ENCODE results near the gene KIAA1217.

KIAA1217 gene

DNA sequence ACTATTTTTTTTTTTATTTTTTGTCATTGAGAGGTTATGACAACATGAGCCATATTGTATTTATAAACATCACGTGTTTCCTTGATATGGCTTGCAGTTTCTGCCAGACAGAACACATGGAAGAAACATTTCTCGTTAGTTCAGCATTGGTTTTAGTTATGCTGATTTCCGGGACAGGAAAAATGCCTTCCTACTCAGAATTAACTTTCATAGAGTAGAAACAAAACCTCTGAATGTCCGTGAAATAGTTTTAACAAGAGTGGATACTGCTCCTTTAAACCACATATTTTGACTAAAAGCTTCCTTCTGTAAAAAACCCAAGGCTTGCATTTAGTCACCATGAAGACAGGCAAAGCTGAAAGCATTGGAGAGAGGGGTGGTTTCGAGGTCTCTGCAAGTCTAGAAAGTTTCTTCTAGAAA is 240.4 kb downstream of the KIAA1217 start:
- DNase-seq, result peak; percentile 82

DNA sequence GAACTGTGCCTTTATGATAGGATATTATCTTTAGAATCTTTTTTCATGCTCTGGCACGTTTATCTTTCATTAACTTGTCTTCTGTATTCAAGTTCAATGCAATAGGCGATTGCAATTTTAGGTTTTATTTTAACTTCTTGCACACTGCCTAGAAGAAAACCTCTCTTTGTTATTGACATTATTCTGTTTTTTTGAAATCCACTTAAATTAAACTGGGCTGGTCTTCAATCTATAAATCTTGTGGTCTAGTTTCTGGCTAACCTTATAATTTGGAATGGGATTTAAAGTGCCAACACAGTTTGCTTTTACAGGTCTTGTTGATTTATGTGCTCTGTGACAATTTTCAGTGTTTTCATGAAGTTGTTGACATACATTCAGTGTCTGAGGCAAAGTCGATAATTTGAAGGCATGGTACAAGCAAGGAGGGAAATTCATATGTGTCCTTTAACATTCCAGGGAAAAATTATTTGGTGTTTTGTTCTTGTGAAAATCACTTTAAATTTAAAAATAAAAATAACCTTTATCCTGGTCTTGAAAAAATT is 240.9 kb downstream of the KIAA1217 start:
- DNase-seq, result no peak

DNA sequence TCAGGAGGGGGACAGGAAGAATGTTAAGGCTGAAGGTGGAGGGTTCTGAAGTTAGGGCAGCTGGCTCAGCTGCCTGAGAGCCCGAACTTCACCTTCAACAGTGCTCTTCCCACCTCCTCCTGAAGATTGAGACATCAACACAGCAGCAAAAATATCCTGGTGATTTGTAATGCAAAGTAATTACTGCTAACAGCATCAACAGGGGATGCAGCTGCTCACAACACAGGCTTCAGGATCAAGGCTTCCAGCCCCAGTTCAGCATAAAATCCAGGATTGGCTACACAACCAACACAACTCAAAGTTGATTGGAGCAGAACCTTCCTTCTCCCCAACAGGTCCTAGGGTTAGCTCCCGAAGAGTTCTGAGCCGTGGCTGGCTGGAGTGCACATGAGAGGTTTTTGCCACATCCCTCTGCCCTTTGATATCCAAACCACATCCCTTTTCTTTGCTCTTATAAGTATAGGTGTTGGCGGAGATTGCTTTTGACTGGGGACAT is 242.4 kb downstream of the KIAA1217 start:
- DNase-seq, result no peak

- no peak for DNase-seq
These were observed 243.1 kb downstream of the KIAA1217 start for GRCh38 chr10:24452030-24452429.

- DNase-seq, result no peak
These were observed 244.5 kb downstream of the KIAA1217 start for GRCh38 chr10:24453404-24453830.

DNA sequence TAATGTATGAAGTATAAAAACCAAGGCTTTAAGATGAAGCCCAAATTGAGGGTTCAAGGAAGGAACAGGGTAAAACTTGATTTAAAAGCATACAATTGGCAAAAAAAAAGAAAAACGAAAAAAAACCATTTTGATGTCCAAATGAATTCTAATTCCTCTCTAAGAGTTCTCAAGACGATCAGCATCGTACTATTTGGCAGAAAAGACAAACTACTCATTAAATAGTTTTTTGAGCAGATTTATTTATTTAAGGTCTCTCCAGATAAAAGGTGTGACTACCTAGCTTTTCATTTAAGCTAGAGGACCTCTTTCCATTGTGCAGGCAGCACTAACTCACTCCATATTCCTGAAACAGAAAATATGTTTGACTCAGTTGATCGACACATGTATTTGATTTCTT is 245.0 kb downstream of the KIAA1217 start:
- DNase-seq, result no peak

- DNase-seq, result no peak
These were observed 246.5 kb downstream of the KIAA1217 start for GRCh38 chr10:24455447-24455846.

- DNase-seq, result no peak
These were observed 247.4 kb downstream of the KIAA1217 start for GRCh38 chr10:24456322-24456721.

DNA sequence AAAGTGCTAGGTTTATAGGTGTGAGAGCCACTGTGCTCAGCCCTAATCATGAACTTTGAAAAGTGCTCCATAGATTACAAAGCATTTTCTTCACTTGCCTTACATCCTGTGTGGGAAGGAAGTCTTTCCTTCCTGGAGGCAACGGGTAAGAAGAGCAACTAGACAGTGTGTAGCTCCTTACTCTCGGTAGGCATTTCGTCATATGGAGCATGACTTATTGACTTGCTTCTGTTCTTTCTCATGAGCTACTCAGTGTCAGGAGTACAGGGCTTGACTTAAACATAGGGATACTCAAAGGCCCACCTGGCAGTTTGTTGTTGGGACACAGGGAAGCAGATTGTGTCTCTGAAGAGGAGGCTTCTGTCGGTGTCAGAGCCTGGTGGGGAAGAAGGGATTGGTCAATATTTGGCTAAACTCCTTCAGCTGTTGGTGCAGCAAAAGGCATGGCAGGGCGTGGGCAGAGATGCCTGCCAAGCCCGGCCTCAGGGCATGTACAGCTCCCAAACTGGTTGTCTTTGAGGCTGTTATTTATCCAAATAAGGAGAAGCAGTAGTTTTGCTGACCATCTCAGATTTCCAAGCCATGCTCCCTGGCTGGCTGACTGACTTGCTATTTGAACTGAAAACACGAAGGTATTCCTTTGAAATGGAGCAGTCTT is 248.9 kb downstream of the KIAA1217 start:
- no peak for DNase-seq

DNA sequence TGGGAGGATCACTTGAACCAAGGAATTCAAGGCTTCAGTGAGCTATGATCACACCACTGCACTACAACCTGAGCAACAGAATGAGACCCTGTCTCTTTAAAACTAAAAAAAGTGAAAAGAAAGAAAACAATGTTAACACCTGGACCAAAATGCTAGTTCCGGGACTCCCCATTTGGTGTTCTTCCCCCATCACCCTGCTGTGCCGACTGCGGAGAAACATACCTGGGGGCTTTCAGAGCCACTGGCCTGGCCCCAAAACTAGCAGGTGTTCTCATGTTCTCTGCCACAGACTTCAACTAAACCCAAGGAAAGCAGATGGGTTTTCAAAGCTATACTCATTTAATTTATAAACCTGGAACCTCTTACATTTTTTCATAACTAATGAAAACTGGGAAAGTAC is 250.9 kb downstream of the KIAA1217 start:
- no peak for DNase-seq

- DNase-seq, result no peak
These were observed 253.4 kb downstream of the KIAA1217 start for GRCh38 chr10:24462291-24462813.

DNA sequence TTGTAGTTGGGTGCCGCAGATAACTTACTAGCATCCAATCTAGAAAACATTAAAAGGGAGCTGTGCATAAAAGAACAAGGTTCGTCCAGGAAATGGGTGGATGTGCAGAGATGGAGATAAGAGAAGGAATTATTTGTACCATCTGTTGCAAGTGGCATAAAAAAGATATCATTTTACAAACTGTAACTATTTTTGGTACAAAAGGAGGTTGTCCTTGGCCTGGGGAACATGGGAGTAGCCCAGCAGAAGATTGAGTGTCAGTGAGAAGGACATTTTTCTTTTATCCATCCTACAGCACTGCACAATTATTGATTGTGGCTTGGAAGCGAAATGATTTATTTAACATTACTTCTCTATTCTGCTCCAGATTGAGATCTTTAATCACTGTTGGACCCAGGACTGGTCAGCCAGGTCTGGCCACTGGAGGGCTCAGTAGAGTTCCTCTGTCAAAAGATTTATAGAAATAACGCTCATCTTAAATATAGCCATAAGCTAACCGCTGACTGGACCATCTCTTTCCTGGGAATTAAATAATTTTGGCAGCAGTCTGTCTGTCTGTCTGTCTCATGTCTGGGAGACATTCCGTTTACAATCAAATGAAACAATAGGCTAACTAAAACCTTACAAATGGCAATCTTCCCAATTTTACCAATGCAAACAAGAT is 254.1 kb downstream of the KIAA1217 start:
- no peak for DNase-seq

DNA sequence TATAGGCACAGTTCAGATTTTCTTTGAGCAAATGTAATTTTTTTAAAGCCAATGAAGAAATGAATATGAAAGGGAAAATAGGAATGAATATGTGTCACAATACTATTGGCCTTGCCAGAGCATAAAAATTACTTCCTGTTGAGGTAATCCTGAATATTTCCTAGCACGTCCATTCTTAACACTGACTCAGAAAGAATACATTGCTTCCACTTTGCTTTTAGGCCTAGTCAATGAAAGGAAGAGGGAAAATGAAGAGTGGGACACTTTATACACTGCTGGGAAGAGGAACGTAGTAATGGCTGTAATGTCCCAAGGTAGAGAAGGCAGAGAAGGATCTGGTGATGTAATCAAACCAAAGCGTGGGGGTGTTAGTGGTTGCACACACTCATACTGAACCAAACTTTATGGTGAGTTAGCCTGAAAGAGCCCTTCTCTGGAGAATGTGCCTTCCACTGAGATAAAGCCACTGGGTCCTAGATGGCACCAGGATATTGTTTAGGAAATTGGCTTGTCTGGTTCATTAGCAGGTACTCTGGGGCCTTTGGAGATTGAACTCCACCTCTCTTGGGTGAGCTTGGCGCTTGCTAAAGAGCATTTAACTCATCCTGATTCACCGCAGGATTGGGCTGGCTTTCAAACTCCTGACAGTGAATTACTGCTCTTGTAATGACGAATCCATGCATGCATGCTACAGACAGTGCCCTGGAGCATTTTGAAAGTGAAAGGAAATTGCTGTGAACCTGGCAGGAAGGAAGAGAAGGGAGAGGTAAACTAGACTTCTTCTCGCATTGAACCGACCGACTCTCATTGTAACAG is 254.9 kb downstream of the KIAA1217 start:
- peak; percentile 27 for DNase-seq

GRCh38 chr10:24465124-24465874 is 256.4 kb downstream of the KIAA1217 start:
- DNase-seq, result peak; percentile 70

- peak; percentile 94 for DNase-seq
These were observed 257.2 kb downstream of the KIAA1217 start for GRCh38 chr10:24465891-24466818.

GRCh38 chr10:24467136-24467535 is 258.2 kb downstream of the KIAA1217 start:
- DNase-seq, result peak; percentile 61

- no peak for DNase-seq
These were observed 258.7 kb downstream of the KIAA1217 start for GRCh38 chr10:24467605-24468004.

- no peak for DNase-seq
These were observed 259.4 kb downstream of the KIAA1217 start for GRCh38 chr10:24468281-24468751.

- DNase-seq, result no peak
These were observed 261.1 kb downstream of the KIAA1217 start for GRCh38 chr10:24469993-24470392.

GRCh38 chr10:24475598-24475997 is 266.7 kb downstream of the KIAA1217 start:
- no peak for DNase-seq

All from DMS53 (cell line).